Body of pancreas (tissue), 4 donors: ENCODE results near the gene PNKD.

Experiments
- POLR2A ChIP-seq, 3 donors: fragments of 450-650 bp; IDR thresholded peaks; one replicate each; pipeline ENCODE4 v1.6.1; 2016; ENCODE audit warnings: antibody characterized with exemption in 3 of 3, mild to moderate bottlenecking in 2 of 3
- TF ChIP-seq, protein P1 (sequence below), 7 experiments: fragments of 450-650 bp in 4 of 7; fragments of 200-600 bp in 3 of 7; sonication (generic) in 3 of 7; IDR thresholded peaks; one replicate each; pipeline ENCODE4 v1.5.1; 2016 to 2019; ENCODE audit warnings: antibody characterized with exemption in 7 of 7

DNA sequence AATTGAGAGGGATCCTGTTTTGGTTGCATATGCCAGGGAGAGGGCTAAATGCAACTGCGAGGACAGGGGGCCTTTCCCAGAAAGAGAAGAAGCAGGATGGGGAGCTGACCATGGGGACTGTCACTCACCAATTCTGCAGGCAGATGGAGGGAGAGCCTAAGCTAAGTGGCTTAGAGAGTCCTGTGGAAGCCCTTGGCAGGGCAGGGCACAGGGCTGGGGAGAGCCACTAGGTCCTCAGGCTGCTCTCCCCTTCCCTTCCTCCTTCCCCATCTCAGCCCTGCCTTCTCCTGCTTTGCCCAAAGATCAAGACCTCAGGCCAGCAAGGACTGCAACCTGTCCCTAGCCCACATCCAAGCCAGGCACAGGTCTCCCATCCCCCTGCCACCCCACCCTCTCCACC is 62.0 kb downstream of the PNKD start:
- TF ChIP-seq, protein P1, sequence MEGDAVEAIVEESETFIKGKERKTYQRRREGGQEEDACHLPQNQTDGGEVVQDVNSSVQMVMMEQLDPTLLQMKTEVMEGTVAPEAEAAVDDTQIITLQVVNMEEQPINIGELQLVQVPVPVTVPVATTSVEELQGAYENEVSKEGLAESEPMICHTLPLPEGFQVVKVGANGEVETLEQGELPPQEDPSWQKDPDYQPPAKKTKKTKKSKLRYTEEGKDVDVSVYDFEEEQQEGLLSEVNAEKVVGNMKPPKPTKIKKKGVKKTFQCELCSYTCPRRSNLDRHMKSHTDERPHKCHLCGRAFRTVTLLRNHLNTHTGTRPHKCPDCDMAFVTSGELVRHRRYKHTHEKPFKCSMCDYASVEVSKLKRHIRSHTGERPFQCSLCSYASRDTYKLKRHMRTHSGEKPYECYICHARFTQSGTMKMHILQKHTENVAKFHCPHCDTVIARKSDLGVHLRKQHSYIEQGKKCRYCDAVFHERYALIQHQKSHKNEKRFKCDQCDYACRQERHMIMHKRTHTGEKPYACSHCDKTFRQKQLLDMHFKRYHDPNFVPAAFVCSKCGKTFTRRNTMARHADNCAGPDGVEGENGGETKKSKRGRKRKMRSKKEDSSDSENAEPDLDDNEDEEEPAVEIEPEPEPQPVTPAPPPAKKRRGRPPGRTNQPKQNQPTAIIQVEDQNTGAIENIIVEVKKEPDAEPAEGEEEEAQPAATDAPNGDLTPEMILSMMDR (IDR thresholded peaks at IDR 0.05), result no peak
- TF ChIP-seq POLR2A (IDR thresholded peaks at IDR 0.05), result no peak
